Transverse colon (tissue), 4 donors: Measurements from ENCODE around the gene RNF150.

ENCODE experiments used
- POLR2A ChIP-seq: fragments of 450-650 bp; IDR thresholded peaks from one replicate; pipeline ENCODE4 v1.6.1; 2016; ENCODE audit warnings: antibody characterized with exemption, mild to moderate bottlenecking, moderate library complexity
- POLR2AphosphoS5 ChIP-seq, 3 donors: sonication (generic); formaldehyde crosslinking; IDR thresholded peaks; one replicate each; pipeline ENCODE4 v1.6.1; 2016; ENCODE audit warnings: antibody characterized with exemption in 3 of 3
- TF ChIP-seq, protein P1 (sequence below), 5 experiments: fragments of 200-600 bp in 3 of 5; fragments of 450-650 bp in 2 of 5; sonication (generic) in 3 of 5; IDR thresholded peaks; 1 replicate in 2 of 5; 2 replicates in 3 of 5; pipeline ENCODE4 v1.5.1; 2016 to 2017; ENCODE audit warnings: antibody characterized with exemption in 5 of 5, inconsistent platforms in 3 of 5, mild to moderate bottlenecking in 2 of 5, moderate library complexity in 1 of 5

DNA sequence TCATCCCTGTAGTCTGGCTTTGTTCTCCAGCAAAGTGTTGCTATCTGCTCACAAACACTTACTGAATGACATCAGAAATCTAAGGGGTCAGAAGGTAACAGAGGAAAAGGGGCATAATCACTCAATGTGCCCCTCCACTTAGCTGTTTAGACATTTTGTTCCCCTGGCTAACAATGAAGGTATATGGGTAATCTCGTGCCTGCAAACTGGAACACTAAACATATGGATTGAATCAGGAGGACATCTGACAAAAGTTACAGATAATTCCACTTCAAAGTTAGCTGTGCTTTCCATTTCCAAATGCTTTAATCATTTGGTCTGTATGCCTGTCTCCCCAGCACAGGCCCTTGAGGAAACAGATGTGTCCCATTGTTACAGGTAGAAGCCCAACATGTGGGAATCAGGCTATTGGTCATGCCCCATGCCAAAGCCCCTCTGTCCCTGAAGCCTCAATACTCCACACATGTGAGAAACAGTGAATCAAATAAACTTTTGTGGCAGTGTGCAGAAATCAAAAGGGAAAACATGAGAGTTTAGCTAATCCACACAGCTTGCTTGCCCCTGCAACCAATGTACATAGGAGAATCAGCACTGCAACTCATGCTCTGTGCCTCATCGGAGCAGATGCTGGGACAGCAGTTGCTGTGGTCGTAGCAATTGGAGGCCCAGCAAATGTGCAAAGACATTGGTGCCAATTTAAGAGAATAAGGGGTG lies 111.7 kb downstream of the RNF150 start:
- TF ChIP-seq, protein P1, sequence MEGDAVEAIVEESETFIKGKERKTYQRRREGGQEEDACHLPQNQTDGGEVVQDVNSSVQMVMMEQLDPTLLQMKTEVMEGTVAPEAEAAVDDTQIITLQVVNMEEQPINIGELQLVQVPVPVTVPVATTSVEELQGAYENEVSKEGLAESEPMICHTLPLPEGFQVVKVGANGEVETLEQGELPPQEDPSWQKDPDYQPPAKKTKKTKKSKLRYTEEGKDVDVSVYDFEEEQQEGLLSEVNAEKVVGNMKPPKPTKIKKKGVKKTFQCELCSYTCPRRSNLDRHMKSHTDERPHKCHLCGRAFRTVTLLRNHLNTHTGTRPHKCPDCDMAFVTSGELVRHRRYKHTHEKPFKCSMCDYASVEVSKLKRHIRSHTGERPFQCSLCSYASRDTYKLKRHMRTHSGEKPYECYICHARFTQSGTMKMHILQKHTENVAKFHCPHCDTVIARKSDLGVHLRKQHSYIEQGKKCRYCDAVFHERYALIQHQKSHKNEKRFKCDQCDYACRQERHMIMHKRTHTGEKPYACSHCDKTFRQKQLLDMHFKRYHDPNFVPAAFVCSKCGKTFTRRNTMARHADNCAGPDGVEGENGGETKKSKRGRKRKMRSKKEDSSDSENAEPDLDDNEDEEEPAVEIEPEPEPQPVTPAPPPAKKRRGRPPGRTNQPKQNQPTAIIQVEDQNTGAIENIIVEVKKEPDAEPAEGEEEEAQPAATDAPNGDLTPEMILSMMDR (IDR thresholded peaks at IDR 0.05): no peak
- TF ChIP-seq POLR2A: no peak
- TF ChIP-seq POLR2AphosphoS5 (IDR thresholded peaks at IDR 0.05): no peak
